ENCODE results near the gene BICD2.

DNA sequence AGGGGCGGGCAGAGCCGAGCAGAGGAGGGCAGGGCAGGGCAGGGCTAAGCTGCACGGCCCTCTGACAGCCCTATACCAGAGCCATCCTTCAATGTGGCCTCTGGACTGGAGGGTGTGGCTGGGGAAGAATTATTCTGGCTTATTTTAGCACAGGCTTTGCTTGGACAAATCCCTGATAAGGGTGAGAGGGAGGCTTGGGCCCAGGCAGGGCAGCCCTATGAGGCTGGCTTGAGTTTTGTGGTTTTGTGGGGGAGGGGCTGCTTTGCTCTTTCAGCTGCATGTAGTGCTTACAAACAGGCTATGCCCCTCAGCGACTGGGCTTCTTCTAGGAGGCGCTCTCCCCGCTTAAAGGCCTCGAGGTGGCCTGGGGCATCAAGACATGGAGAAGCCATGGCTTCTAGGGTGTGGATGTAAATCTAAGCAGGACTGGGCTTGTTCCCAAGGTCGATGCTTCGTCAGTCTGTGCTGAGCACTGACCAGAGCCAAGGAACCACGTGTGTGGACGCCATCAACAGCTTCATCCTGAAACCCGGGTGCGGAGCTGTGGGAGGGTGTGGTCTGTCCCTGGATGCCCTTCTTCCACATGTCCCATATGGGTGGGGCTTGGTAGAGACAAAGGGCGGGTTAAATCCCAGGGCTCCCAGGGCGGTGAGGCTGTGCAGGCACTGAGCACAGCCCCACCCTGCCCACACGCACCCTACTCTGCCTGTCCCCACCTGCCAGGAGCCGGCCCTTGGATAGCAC, 49.0 kb downstream of the BICD2 start:
- TF ChIP-seq EZH2phosphoT487 (IDR thresholded peaks at IDR 0.05; ENCODE audit: insufficient read depth, low read depth): no peak
- TF ChIP-seq EZH2 (IDR thresholded peaks at IDR 0.05; ENCODE audit: insufficient read depth, poor library complexity, severe bottlenecking): no peak
